ENCODE measurements around the gene RPTOR.
"Not testable (repeated sequence)": the region's sequence is repeated elsewhere in the genome, so short reads cannot be mapped to it uniquely, and the experiment has no call there.

Gene RPTOR

GRCh38 chr17:80742581-80743180, 198.0 kb downstream of the RPTOR start:
- Histone ChIP-seq H4K8ac (ENCODE audit: low read depth, low read length) (no peak overlapping the region), H2BK15ac (ENCODE audit: low read length) (no peak overlapping the region), H3K27ac (replicated peaks; ENCODE audit: low read length) (peak overlapping the region; percentile 16), H2BK120ac (ENCODE audit: low read depth, low read length) (no peak overlapping the region), H3K4ac (ENCODE audit: low read length) (no peak overlapping the region), H3K18ac (ENCODE audit: low read length) (no peak overlapping the region), H3K4me1 (ENCODE audit: control insufficient read depth in 2 of 2, insufficient read depth in 1 of 2, low read depth in 1 of 2, low read length in 2 of 2) (peaks cover 0 to 2% of the 10 kb centered on the region in 2 donors), H3K23ac (ENCODE audit: low read depth, low read length, poor library complexity) (no peak overlapping the region), H2AK5ac (ENCODE audit: low read depth, low read length) (no peak overlapping the region), H3K14ac (ENCODE audit: low read length) (no peak overlapping the region), H3K79me1 (ENCODE audit: low read depth, low read length) (peaks cover 4% of the 10 kb centered on the region), H4K91ac (ENCODE audit: low read depth, low read length, poor library complexity) (no peak overlapping the region), H3K9me3 (replicated peaks in 1 of 2; ENCODE audit: control insufficient read depth in 2 of 2, insufficient read depth in 1 of 2, low read depth in 1 of 2, low read length in 2 of 2) (peaks cover 8 to 14% of the 10 kb centered on the region in 2 donors), H3K4me3 (ENCODE audit: low read length in 2 of 2) (no peak overlapping the region), H3K4me2 (ENCODE audit: insufficient read depth, low read length, poor library complexity, severe bottlenecking) (no peak overlapping the region), H2BK12ac (ENCODE audit: low read length) (no peak overlapping the region), H2BK5ac (ENCODE audit: low read length) (no peak overlapping the region), H3K36me3 (replicated peaks in 1 of 2; ENCODE audit: control insufficient read depth in 2 of 2, insufficient read depth in 2 of 2, low read length in 2 of 2) (peaks cover 12 to 16% of the 10 kb centered on the region in 2 donors), H3K9ac (ENCODE audit: low read depth, low read length, poor library complexity) (peak overlapping the region; percentile 45), H3K27me3 (ENCODE audit: control insufficient read depth in 3 of 3, insufficient read depth in 3 of 3, low read depth in 1 of 3, low read length in 3 of 3) (no peaks in the 10 kb centered on the region), H2AFZ (ENCODE audit: low read length) (no peak overlapping the region)
- no CpG with 5 or more reads among the region's 7 CpGs for WGBS, 2 donors (ENCODE audit: extremely low coverage in 2 of 2, insufficient read length in 2 of 2, insufficient replicate concordance in 1 of 2)
- DNase-seq (ENCODE audit: low spot score) = no peak

- Histone ChIP-seq H3K4me3 (ENCODE audit: low read length in 2 of 2) (no peak overlapping the region), H2AK5ac (ENCODE audit: low read depth, low read length) (no peak overlapping the region), H2BK15ac (ENCODE audit: low read length) (no peak overlapping the region), H2AFZ (ENCODE audit: low read length) (no peak overlapping the region), H3K27ac (replicated peaks; ENCODE audit: low read length) (peak overlapping the region; percentile 16), H3K14ac (ENCODE audit: low read length) (peak overlapping the region; percentile 94), H2BK5ac (ENCODE audit: low read length) (no peak overlapping the region), H3K9me3 (replicated peaks in 1 of 2; ENCODE audit: control insufficient read depth in 2 of 2, insufficient read depth in 1 of 2, low read depth in 1 of 2, low read length in 2 of 2) (peaks cover 8 to 14% of the 10 kb centered on the region in 2 donors), H3K27me3 (ENCODE audit: control insufficient read depth in 3 of 3, insufficient read depth in 3 of 3, low read depth in 1 of 3, low read length in 3 of 3) (no peaks in the 10 kb centered on the region), H3K36me3 (replicated peaks in 1 of 2; ENCODE audit: control insufficient read depth in 2 of 2, insufficient read depth in 2 of 2, low read length in 2 of 2) (peaks cover 12 to 16% of the 10 kb centered on the region in 2 donors), H3K23ac (ENCODE audit: low read depth, low read length, poor library complexity) (no peak overlapping the region), H3K4me1 (ENCODE audit: control insufficient read depth in 2 of 2, insufficient read depth in 1 of 2, low read depth in 1 of 2, low read length in 2 of 2) (peaks cover 0 to 2% of the 10 kb centered on the region in 2 donors), H3K18ac (ENCODE audit: low read length) (peak overlapping the region; percentile 64), H2BK12ac (ENCODE audit: low read length) (no peak overlapping the region), H3K4me2 (ENCODE audit: insufficient read depth, low read length, poor library complexity, severe bottlenecking) (no peak overlapping the region), H3K9ac (ENCODE audit: low read depth, low read length, poor library complexity) (no peak overlapping the region), H2BK120ac (ENCODE audit: low read depth, low read length) (no peak overlapping the region), H3K4ac (ENCODE audit: low read length) (no peak overlapping the region), H4K91ac (ENCODE audit: low read depth, low read length, poor library complexity) (no peak overlapping the region), H4K8ac (ENCODE audit: low read depth, low read length) (no peak overlapping the region), H3K79me1 (ENCODE audit: low read depth, low read length) (peaks cover 4% of the 10 kb centered on the region)
- DNase-seq (ENCODE audit: low spot score) = no peak
- no CpG with 5 or more reads among the region's 15 CpGs for WGBS, 2 donors (ENCODE audit: extremely low coverage in 2 of 2, insufficient read length in 2 of 2, insufficient replicate concordance in 1 of 2)
Measured at GRCh38 chr17:80743181-80743771, 198.6 kb downstream of the RPTOR start.

DNA sequence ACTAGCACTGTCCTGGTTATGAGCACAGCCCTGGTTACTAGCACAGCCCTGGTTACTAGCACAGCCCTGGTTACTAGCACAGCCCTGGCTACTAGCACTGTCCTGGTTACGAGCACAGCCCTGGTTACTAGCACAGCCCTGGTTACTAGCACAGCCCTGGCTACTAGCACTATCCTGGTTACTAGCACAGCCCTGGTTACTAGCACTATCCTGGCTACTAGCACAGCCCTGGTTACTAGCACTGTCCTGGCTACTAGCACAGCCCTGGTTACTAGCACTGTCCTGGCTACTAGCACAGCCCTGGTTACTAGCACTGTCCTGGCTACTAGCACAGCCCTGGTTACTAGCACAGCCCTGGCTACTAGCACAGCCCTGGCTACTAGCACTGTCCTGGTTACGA, 199.3 kb downstream of the RPTOR start:
- H3K4me1 ChIP-seq (ENCODE audit: control insufficient read depth in 2 of 2, insufficient read depth in 1 of 2, low read depth in 1 of 2, low read length in 2 of 2); H4K91ac ChIP-seq (ENCODE audit: low read depth, low read length, poor library complexity); H2BK12ac ChIP-seq (ENCODE audit: low read length); DNase-seq (ENCODE audit: low spot score); H3K79me1 ChIP-seq (ENCODE audit: low read depth, low read length); H2AFZ ChIP-seq (ENCODE audit: low read length); H2BK15ac ChIP-seq (ENCODE audit: low read length); H3K4ac ChIP-seq (ENCODE audit: low read length); H3K9ac ChIP-seq (ENCODE audit: low read depth, low read length, poor library complexity); H2AK5ac ChIP-seq (ENCODE audit: low read depth, low read length); H3K27me3 ChIP-seq (ENCODE audit: control insufficient read depth in 3 of 3, insufficient read depth in 3 of 3, low read depth in 1 of 3, low read length in 3 of 3); H3K4me3 ChIP-seq (ENCODE audit: low read length in 2 of 2); H2BK120ac ChIP-seq (ENCODE audit: low read depth, low read length); H2BK5ac ChIP-seq (ENCODE audit: low read length); H3K27ac ChIP-seq (replicated peaks; ENCODE audit: low read length); H3K4me2 ChIP-seq (ENCODE audit: insufficient read depth, low read length, poor library complexity, severe bottlenecking); H3K23ac ChIP-seq (ENCODE audit: low read depth, low read length, poor library complexity): not testable (repeated sequence)
- peak overlapping the region; percentile 13 for H3K18ac ChIP-seq (ENCODE audit: low read length)
- peak overlapping the region; percentile 17 for H4K8ac ChIP-seq (ENCODE audit: low read depth, low read length)
- peaks cover 12 to 16% of the 10 kb centered on the region in 2 donors for H3K36me3 ChIP-seq (replicated peaks in 1 of 2; ENCODE audit: control insufficient read depth in 2 of 2, insufficient read depth in 2 of 2, low read length in 2 of 2)
- peaks cover 8 to 14% of the 10 kb centered on the region in 2 donors for H3K9me3 ChIP-seq (replicated peaks in 1 of 2; ENCODE audit: control insufficient read depth in 2 of 2, insufficient read depth in 1 of 2, low read depth in 1 of 2, low read length in 2 of 2)
- WGBS, 2 donors (ENCODE audit: extremely low coverage in 2 of 2, insufficient read length in 2 of 2, insufficient replicate concordance in 1 of 2) = no CpG with 5 or more reads among the region's 2 CpGs
- H3K14ac ChIP-seq (ENCODE audit: low read length) = peak overlapping the region; percentile 8

- not testable (repeated sequence) for H2BK12ac ChIP-seq (ENCODE audit: low read length); H3K4me1 ChIP-seq (ENCODE audit: control insufficient read depth in 2 of 2, insufficient read depth in 1 of 2, low read depth in 1 of 2, low read length in 2 of 2)
Measured at GRCh38 chr17:80744725-80745124, 200.1 kb downstream of the RPTOR start.

More at GRCh38 chr17:80744725-80745124, 200.1 kb downstream of the RPTOR start:
- not testable (repeated sequence) for H3K18ac ChIP-seq (ENCODE audit: low read length); H3K4me3 ChIP-seq (ENCODE audit: low read length in 2 of 2); H4K8ac ChIP-seq (ENCODE audit: low read depth, low read length); H3K9ac ChIP-seq (ENCODE audit: low read depth, low read length, poor library complexity); H2BK5ac ChIP-seq (ENCODE audit: low read length); H3K27me3 ChIP-seq (ENCODE audit: control insufficient read depth in 3 of 3, insufficient read depth in 3 of 3, low read depth in 1 of 3, low read length in 3 of 3); H3K27ac ChIP-seq (replicated peaks; ENCODE audit: low read length); H2AK5ac ChIP-seq (ENCODE audit: low read depth, low read length); H2AFZ ChIP-seq (ENCODE audit: low read length); H3K14ac ChIP-seq (ENCODE audit: low read length); H3K4me2 ChIP-seq (ENCODE audit: insufficient read depth, low read length, poor library complexity, severe bottlenecking); H3K79me1 ChIP-seq (ENCODE audit: low read depth, low read length); DNase-seq (ENCODE audit: low spot score); H3K4ac ChIP-seq (ENCODE audit: low read length); H4K91ac ChIP-seq (ENCODE audit: low read depth, low read length, poor library complexity); H3K23ac ChIP-seq (ENCODE audit: low read depth, low read length, poor library complexity); H2BK120ac ChIP-seq (ENCODE audit: low read depth, low read length); H2BK15ac ChIP-seq (ENCODE audit: low read length)
- no CpG with 5 or more reads among the region's 1 CpG for WGBS, 2 donors (ENCODE audit: extremely low coverage in 2 of 2, insufficient read length in 2 of 2, insufficient replicate concordance in 1 of 2)
- Histone ChIP-seq H3K36me3 (replicated peaks in 1 of 2; ENCODE audit: control insufficient read depth in 2 of 2, insufficient read depth in 2 of 2, low read length in 2 of 2) (peaks cover 9 to 11% of the 10 kb centered on the region in 2 donors), H3K9me3 (replicated peaks in 1 of 2; ENCODE audit: control insufficient read depth in 2 of 2, insufficient read depth in 1 of 2, low read depth in 1 of 2, low read length in 2 of 2) (peaks cover 8 to 14% of the 10 kb centered on the region in 2 donors)

Data from neuronal stem cell (in vitro differentiated cells).